ENCODE data around the gene TMEM9B.
A peak's percentile ranks its signal among the peaks of the same experiment; 100 is the strongest.
"Not testable (repeated sequence)": the region's sequence is repeated elsewhere in the genome, so short reads cannot be mapped to it uniquely, and the experiment has no call there.

Gene TMEM9B

GRCh38 chr11:8973121-8973520, 8.9 kb upstream of the TMEM9B start:
- DNase-seq (ENCODE audit: low read depth in 2 of 2) = no peak

GRCh38 chr11:8971924-8972316, 7.7 kb upstream of the TMEM9B start:
- no peak for DNase-seq (ENCODE audit: low read depth in 2 of 2)

- no peak for DNase-seq (ENCODE audit: low read depth in 2 of 2)
These were observed 7.1 kb upstream of the TMEM9B start for GRCh38 chr11:8971196-8971923.

DNA sequence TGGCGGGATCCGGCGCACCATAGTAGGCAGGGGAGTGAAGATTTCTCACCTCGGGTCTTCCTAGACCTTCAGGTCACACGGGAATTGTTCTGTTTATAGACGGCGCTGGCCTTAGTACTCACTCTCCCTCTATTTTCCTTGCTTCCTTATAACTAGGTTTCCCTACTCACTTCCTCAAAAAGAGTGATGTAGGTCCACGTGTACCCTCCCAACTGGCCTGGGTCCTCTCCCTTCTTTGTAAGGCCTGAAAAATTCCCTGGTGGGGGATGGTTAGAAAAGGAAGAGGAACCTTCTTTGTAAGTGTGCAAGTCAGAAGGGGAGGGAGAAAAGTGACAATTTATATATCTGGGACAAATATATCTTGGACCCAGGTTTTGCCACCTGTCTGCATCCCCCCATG, 2.9 kb upstream of the TMEM9B start:
- DNase-seq (ENCODE audit: low read depth in 2 of 2) = no peak

GRCh38 chr11:8963569-8964323, 496 bp downstream of the TMEM9B start:
- peak; percentile 63 to 70 for DNase-seq (ENCODE audit: low read depth in 2 of 2)

DNA sequence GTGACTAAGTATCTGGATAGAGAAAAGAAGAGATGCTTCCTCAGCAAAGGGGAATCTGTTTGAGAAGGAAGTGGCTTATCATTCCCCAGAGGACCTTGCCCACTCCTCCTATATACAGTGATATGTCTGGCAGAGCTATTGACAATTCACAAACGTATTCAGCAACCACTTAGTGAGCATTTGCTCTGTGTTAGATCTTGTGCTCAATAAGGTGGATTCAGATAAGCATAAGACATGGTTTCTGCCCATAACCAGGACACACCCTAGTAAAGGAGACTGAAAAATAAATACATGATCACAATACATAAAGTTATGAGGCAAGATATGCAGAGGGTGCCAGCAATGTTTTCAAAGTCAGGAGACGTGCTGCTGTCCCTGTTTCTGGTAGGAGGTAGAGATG, 1.4 kb downstream of the TMEM9B start:
- no peak for DNase-seq (ENCODE audit: low read depth in 2 of 2)

- DNase-seq (ENCODE audit: low read depth in 2 of 2) = no peak
These were observed 2.8 kb downstream of the TMEM9B start for GRCh38 chr11:8961401-8961800.

GRCh38 chr11:8959546-8960166, 4.6 kb downstream of the TMEM9B start:
- DNase-seq (ENCODE audit: low read depth in 2 of 2) = peak in 1 of 2 donors; percentile 14

- DNase-seq (ENCODE audit: low read depth in 2 of 2) = no peak
These were observed 7.4 kb downstream of the TMEM9B start for GRCh38 chr11:8956860-8957259.

GRCh38 chr11:8948886-8949285, 15.4 kb downstream of the TMEM9B start:
- no peak for DNase-seq (ENCODE audit: low read depth in 2 of 2)

- no peak for DNase-seq (ENCODE audit: low read depth in 2 of 2)
These were observed 16.9 kb downstream of the TMEM9B start for GRCh38 chr11:8947230-8947943.

DNA sequence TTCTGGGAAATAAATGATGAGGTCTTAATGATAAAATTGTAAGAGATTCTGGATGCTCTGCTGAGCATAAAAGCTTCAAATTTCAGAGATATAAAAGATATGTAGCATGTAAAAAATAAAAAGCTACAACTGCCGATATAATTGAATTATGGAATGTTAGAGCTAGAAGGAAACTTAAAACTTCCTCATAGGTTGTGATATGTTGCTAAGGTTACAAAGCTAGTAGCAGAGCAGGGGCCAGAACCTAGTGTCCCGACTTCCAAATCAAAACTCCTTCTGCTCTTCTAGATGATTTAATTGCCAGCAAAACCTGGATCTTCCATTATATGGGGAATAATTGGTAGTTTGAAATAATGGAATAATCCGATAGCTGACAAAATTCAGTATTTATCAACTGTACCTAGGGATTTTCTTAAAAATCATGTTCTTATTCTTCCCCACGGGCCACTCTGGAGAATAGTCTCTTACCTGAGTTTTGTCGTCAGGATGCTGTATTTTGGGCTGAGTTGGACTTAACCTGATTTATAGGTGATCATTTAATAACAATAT, 21.6 kb downstream of the TMEM9B start, which contains the start of gene ASCL3:
TSS of gene ASCL3 (minus strand) at position 499 of the 549 bp plus-strand sequence. CDS start 4,855 bp downstream, outside the sequence.
- DNase-seq (ENCODE audit: low read depth in 2 of 2) = no peak

DNA sequence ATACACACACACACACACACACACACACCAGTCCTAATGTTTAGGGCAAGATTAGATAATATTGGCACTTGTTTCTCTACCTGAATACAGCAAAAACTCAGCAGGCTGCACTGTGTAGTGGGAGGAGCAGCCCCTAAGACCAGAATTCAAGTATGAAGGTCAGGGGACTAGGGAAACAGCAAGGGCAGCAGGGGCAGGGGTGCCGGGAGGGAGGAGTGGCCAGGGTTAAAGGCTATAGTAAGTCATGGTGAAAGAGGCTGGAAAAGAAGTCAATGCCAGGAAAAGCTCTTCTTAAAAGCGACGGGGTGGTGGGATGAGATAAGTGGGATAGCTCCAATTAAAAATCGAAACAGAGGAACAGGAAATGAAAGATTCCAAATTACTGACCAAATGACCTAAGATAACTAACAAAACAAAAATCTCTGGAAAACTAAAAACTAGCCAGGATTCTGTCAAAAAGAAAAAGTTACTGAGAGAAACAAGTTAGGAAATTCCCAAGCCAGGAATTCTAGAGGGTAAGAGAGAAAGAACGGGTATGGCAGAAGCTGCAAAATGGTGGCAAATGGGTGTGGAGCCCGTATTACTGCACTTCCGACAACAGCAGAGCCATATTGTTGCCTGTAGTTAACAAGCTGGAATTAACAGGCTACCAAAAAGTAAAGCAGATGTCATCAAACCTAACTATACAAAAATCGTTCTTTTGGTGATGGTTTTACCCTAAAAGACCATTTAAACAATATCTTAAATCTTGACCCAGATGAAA, 22.7 kb downstream of the TMEM9B start:
- no peak for DNase-seq (ENCODE audit: low read depth in 2 of 2)

- no peak for DNase-seq (ENCODE audit: low read depth in 2 of 2)
These were observed 26.6 kb downstream of the TMEM9B start for GRCh38 chr11:8937659-8938058.

GRCh38 chr11:8937159-8937558, 27.1 kb downstream of the TMEM9B start:
- DNase-seq (ENCODE audit: low read depth in 2 of 2) = no peak

DNA sequence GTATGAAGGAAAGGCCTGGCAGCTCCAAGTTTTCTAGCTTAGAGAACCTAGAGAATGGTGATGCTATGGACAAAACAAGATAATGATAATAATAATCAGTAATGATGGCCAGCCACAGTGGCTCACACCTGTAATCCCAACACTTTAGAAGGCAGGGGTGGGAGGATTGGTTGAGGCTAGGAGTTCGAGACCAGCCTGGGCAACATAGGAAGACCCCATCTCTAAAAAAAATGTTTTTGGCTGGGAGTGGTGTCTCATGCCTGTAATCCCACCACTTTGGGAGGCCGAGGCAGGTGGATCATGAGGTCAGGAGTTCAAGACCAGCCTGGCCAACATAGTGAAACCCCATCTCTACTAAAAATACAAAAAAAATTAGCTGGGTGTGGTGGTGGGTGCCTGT, 28.5 kb downstream of the TMEM9B start:
- not testable (repeated sequence) for DNase-seq (ENCODE audit: low read depth in 2 of 2)

DNA sequence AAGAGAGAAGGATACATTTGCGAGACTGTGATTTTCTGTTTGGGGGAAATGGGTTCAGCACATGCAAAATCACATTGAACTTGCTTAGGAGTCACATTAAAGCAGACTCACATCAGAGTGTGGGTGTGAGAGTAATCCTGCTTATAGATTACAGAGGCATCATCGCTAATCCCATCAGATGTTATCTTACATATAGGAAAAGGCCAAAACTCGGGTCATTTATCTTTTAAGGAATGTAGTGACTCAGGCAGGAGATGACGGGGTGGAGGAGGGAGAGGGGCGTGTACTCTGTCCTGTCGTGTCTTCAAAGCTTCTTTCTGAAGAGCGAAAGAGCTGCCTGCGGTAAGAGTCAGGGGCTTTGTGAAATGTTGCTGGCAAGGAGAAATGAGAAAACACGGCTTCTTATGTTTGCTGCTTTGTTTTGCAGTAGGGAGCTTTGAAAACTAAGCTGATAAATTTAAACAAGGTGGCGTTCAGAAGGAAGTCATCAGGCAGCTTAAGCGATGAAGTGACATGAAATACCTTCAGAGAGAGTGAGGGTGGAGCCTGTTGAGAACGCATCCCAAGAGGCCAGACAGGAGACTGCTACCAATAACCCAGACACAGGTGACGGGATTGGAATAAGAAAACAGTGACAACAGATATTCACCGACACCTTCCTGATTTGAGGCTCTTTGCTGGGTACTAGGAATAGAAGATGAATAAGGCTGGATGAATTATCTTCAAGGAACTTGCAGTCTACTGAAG, 29.3 kb downstream of the TMEM9B start:
- no peak for DNase-seq (ENCODE audit: low read depth in 2 of 2)

GRCh38 chr11:8933931-8934330, 30.3 kb downstream of the TMEM9B start:
- DNase-seq (ENCODE audit: low read depth in 2 of 2) = no peak

DNA sequence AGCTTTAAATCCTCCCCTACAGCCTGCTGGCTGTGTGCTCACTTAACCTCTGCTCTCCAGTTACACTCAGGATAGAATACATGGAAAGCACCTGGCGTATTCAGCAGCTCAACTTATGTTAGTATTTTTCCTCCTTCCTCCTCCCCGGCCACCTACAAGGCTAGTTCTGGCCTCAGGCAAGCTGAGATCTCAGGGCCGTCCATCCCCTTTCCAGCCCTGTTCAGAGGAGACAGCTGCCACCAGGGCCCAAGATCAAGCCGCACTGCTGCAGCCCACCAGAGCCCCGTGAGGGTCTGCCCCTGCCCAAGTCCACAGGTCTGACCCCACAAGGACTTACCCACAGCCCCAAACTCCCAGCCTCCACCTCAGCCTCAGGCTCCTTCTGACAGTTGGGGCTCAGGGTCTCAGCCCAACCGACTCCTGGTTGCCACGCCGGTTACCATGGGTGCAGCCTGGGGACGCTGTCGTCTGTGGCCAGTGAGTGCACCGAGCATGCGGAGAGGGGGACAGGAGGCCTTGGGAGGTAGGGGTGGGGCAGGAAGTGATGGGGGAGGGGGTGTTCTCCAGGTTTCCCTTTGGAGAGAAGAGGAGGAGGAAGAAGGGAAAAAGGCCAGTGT, 31.6 kb downstream of the TMEM9B start, which contains the start of gene C11orf16:
TSS of gene C11orf16 (minus strand) at position 384 of the 617 bp plus-strand sequence. CDS start 639 bp downstream, outside the sequence.
- no peak for DNase-seq (ENCODE audit: low read depth in 2 of 2)
